Right lobe of liver (tissue), 6 donors: ENCODE measurements around the gene SPCS1. TPM values are rescaled to one million over a fixed set of nuclear protein-coding genes. Genes with fewer than 3 reads are reported as not detected.

Experiments
- ATAC-seq, 4 donors: fragments of 200-7000 bp; cut with Tn5 transposase; one replicate each; pipeline ENCODE4 v1.9.1; 2020; ENCODE audit warnings: mild to moderate bottlenecking in 4 of 4, moderate library complexity in 4 of 4
- DNase-seq, 3 donors: peaks; one replicate each; pipeline ENCODE4 v3.0.0-alpha.2; 2020
- H3K27ac ChIP-seq, 3 donors: fragments of 200-600 bp; one replicate each; pipeline ENCODE4 v1.8.0; 2022
- H3K27me3 ChIP-seq, 2 donors: fragments of 200-600 bp; one replicate each; pipeline ENCODE4 v1.8.0; 2022
- H3K36me3 ChIP-seq, 4 donors: fragments of 200-600 bp; sonication (generic) in 1 of 4; one replicate each; pipeline versions ENCODE4 v1.5.1 to v1.8.0; 2017 to 2022; ENCODE audit warnings: control low read depth in 1 of 4
- H3K4me1 ChIP-seq, 4 donors: fragments of 200-600 bp; sonication (generic) in 1 of 4; one replicate each; pipeline versions ENCODE4 v1.5.1 to v1.8.0; 2017 to 2022; ENCODE audit warnings: control low read depth in 1 of 4
- H3K4me3 ChIP-seq, 3 donors: fragments of 200-600 bp; one replicate each; pipeline ENCODE4 v1.8.0; 2022
- H3K9me3 ChIP-seq, 4 donors: fragments of 200-600 bp; sonication (generic) in 1 of 4; one replicate each; pipeline versions ENCODE4 v1.5.1 to v1.8.0; 2017 to 2022; ENCODE audit warnings: control low read depth in 1 of 4
- POLR2A ChIP-seq: fragments of 450-650 bp; IDR thresholded peaks from one replicate; pipeline ENCODE4 v1.6.1; 2017; ENCODE audit warnings: antibody characterized with exemption, mild to moderate bottlenecking
- WGBS: methylation state at CpG from one replicate; pipeline ENCODE4 v1.1.6; 2018; ENCODE audit warnings: low coverage, low lambda C conversion rate; ENCODE audit not compliant: insufficient coverage; ENCODE audit errors: missing lambda C conversion rate; 5-methylcytosine and 5-hydroxymethylcytosine counted together
- intact Hi-C, 2 donors: fragments of 100-400 bp; cut with DNase I; formaldehyde crosslinking; loops; one replicate each; pipeline versions ENCODE4 v1.11.2 to v1.14.1; 2022
- total RNA-seq, 6 experiments: library from RNA; depleted of rRNA in 2 of 6; stranded (reverse); fragments of >200 nt in 2 of 6; fragmentation: NEBNext Ultra II Directional in 3 of 6; extraction: Animal tissue kit (Norgen Biotek cat#: 25700) in 3 of 6; gene quantifications; one replicate each; pipeline versions ENCODE4 v1.1.0 to v1.2.4, GENCODE V29; 2016 to 2023
- TF ChIP-seq, protein P1 (sequence below), 4 donors: fragments of 200-600 bp in 3 of 4; fragments of 450-650 bp in 1 of 4; IDR thresholded peaks; one replicate each; pipeline versions ENCODE4 v1.5.1 to v1.8.0; 2016 to 2022; ENCODE audit warnings: antibody characterized with exemption in 4 of 4, mild to moderate bottlenecking in 2 of 4
- donor health status: DM: no; HTN: yes; CAD: no.
- donor health status: DM: no; HTN: no; CAD: no.
- donor health status: DM: no; HTN: no; CAD: no.
- donor health status: DM: no; HTN: yes; CAD: no.
- donor health status: DM: no; HTN: yes; CAD: no.

The SPCS1 gene
- total RNA-seq, 6 experiments from 2014 or later: 60.7 to 193 (median 94.1) TPM

DNA sequence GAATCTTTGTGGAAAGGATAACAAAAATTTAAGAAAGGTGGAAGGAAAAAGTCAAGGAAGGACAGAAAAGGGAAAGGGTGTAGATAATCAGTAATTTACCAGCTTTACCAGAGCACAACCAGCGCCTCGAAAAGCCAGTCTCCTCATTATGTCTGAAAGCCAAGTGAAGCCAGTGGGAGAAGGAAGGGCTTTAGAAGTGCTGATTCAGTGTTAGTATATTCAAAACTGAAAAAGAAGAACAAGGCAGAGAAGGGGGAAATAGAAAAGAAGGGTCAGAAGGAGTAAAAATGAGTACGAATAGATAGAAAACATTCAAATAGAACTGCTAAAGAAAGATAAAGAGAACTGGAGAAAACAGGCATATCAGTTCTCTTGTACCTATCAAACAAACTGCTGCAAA is 24.3 kb upstream of the SPCS1 start:
- intact Hi-C loops: no loop called here
- DNase-seq (no peak), ATAC-seq (no peak)
- Histone ChIP-seq H3K9me3 (no peaks in the 10 kb centered on the region), H3K36me3 (peaks cover 0 to 22% (median 9%) of the 10 kb centered on the region in 4 donors), H3K4me1 (peaks cover 0 to 72% (median 30%) of the 10 kb centered on the region in 4 donors), H3K27me3 (no peaks in the 10 kb centered on the region), H3K27ac (peak overlapping the region; percentile 59 to 96 (median 80)), H3K4me3 (peak overlapping the region in 2 of 3 donors; percentile 14 to 21)
- WGBS: 9% methylated on average over 3 of the region's 3 CpGs
- TF ChIP-seq, protein P1, sequence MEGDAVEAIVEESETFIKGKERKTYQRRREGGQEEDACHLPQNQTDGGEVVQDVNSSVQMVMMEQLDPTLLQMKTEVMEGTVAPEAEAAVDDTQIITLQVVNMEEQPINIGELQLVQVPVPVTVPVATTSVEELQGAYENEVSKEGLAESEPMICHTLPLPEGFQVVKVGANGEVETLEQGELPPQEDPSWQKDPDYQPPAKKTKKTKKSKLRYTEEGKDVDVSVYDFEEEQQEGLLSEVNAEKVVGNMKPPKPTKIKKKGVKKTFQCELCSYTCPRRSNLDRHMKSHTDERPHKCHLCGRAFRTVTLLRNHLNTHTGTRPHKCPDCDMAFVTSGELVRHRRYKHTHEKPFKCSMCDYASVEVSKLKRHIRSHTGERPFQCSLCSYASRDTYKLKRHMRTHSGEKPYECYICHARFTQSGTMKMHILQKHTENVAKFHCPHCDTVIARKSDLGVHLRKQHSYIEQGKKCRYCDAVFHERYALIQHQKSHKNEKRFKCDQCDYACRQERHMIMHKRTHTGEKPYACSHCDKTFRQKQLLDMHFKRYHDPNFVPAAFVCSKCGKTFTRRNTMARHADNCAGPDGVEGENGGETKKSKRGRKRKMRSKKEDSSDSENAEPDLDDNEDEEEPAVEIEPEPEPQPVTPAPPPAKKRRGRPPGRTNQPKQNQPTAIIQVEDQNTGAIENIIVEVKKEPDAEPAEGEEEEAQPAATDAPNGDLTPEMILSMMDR (IDR thresholded peaks at IDR 0.05): no peak
- TF ChIP-seq POLR2A: no peak

DNA sequence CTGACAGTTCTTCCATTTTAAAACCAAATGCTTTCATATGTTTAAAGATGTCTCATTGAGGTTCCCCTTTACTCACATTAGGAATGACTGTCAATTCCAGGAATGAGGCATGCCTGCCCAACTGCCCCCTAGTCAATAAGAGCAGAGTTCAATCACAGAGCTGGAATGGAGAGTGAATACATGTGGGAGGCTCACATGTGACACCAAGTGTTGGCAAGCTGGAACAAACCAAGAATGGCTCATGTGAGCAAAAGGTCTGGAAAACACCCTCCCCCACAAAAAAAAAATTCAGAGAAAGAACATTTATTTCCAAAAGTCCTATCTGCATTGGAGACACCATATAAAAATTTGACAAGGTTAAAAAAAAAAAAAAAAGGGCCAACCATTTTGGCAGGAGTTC is 23.9 kb upstream of the SPCS1 start:
- peak overlapping the region in 2 of 3 donors; percentile 14 to 21 for H3K4me3 ChIP-seq
- H3K4me1 ChIP-seq: peaks cover 0 to 76% (median 32%) of the 10 kb centered on the region in 4 donors
- TF ChIP-seq, protein P1 (IDR thresholded peaks at IDR 0.05): peak in 2 of 4 donors; percentile 18 to 40
- TF ChIP-seq POLR2A: peak; percentile 73
- DNase-seq (peak; percentile 55 to 79 (median 62)), ATAC-seq (peak; percentile 50 to 73 (median 66))
- peak overlapping the region; percentile 59 to 96 (median 80) for H3K27ac ChIP-seq
- H3K27me3 ChIP-seq: no peaks in the 10 kb centered on the region
- peaks cover 0 to 18% (median 7%) of the 10 kb centered on the region in 4 donors for H3K36me3 ChIP-seq
- no peaks in the 10 kb centered on the region for H3K9me3 ChIP-seq
- intact Hi-C loops: no loop called here

DNA sequence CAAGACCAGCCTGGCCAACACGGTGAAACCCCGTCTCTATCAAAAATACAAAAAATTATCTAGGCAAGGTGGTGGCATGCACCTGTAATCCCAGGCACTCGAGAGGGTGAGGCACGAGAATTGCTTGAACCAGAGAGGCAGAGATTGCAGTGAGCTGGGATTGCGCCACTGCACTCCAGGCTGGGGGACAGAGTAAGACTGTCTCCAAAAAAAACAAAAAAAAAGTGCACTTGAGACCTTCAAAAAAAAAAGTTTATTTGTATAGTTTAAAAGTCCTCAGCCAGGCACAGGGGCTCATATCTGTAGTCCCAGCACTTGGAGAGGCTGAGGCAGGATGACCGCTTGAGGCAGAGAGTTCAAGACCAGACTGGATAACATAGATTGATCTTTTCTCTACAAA is 22.3 kb upstream of the SPCS1 start:
- H3K4me1 ChIP-seq: peaks cover 0 to 80% (median 28%) of the 10 kb centered on the region in 4 donors
- peak overlapping the region in 2 of 3 donors; percentile 17 to 96 for H3K27ac ChIP-seq
- H3K27me3 ChIP-seq: no peaks in the 10 kb centered on the region
- TF ChIP-seq, protein P1 (IDR thresholded peaks at IDR 0.05): no peak
- no peak for TF ChIP-seq POLR2A
- WGBS: 25% methylated on average over 5 of the region's 6 CpGs
- H3K4me3 ChIP-seq: peak overlapping the region in 1 of 3 donors; percentile 72
- ATAC-seq (peak in 3 of 4 donors; percentile 2 to 34 (median 16)), DNase-seq (peak; percentile 46 to 87 (median 66))
- intact Hi-C loops: no loop called here
- H3K36me3 ChIP-seq: peaks cover 2 to 20% (median 10%) of the 10 kb centered on the region in 4 donors
- no peaks in the 10 kb centered on the region for H3K9me3 ChIP-seq

DNA sequence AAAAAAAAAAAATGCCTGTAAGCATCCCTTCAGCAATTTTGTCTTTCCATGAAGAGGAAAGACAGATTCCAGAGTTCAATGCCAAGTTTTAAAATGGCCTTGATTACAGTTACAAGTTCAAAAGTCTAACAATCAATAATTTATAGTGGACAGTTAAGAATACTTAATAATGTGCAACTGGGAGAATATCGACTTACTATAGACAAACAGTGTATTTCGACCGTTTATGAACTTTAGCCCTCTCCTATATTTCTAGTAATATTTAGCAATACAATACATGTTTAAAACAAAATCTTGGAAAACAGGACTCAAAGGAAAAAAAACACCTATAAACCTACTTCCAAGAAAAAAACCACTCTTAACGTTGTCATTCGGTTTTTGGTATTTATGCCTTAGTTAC is 21.7 kb upstream of the SPCS1 start:
- DNase-seq (no peak), ATAC-seq (no peak)
- TF ChIP-seq, protein P1 (IDR thresholded peaks at IDR 0.05): no peak
- no peak for TF ChIP-seq POLR2A
- intact Hi-C loops: no loop called here
- WGBS: 12% methylated on average over 5 of the region's 5 CpGs
- Histone ChIP-seq H3K4me3 (peak overlapping the region in 2 of 3 donors; percentile 72 to 83), H3K27ac (peak overlapping the region; percentile 85 to 96 (median 89)), H3K4me1 (peaks cover 0 to 74% (median 25%) of the 10 kb centered on the region in 4 donors), H3K27me3 (no peaks in the 10 kb centered on the region), H3K9me3 (no peaks in the 10 kb centered on the region), H3K36me3 (peaks cover 7 to 21% (median 13%) of the 10 kb centered on the region in 4 donors)
